H9 (cell line): Measurements from ENCODE around the gene ZCCHC3. TPM values are rescaled to one million over a fixed set of nuclear protein-coding genes. Genes with fewer than 3 reads are reported as not detected.
A peak's percentile ranks its signal among the peaks of the same experiment; 100 is the strongest.

Source experiments
- DNase-seq: peaks from one replicate; pipeline ENCODE4 v3.0.0-alpha.2; 2017
- H2AFZ ChIP-seq: one replicate; pipeline ENCODE4 v1.6.1; 2013; ENCODE audit warnings: mild to moderate bottlenecking, low read length, control low read depth, moderate library complexity
- H2AK5ac ChIP-seq: 2 replicates; pipeline ENCODE4 v1.6.1; 2013; ENCODE audit warnings: low read length, control low read depth, mixed read lengths; ENCODE audit not compliant: insufficient read length
- H2BK120ac ChIP-seq: one replicate; pipeline ENCODE4 v1.6.1; 2013; ENCODE audit warnings: low read depth, mild to moderate bottlenecking, low read length, control low read depth, inconsistent platforms; ENCODE audit not compliant: poor library complexity, severe bottlenecking
- H2BK12ac ChIP-seq: 2 replicates; pipeline ENCODE4 v1.6.1; 2013; ENCODE audit warnings: low read length, control low read depth, mixed read lengths, low read depth; ENCODE audit not compliant: insufficient read length
- H2BK15ac ChIP-seq: 2 replicates; pipeline ENCODE4 v1.6.1; 2013; ENCODE audit warnings: low read depth, low read length, control low read depth
- H2BK20ac ChIP-seq: one replicate; pipeline ENCODE4 v1.6.1; 2013; ENCODE audit warnings: low read depth, mild to moderate bottlenecking, low read length, control low read depth, inconsistent platforms; ENCODE audit not compliant: poor library complexity, severe bottlenecking
- H2BK5ac ChIP-seq: 2 replicates; pipeline ENCODE4 v1.6.1; 2013; ENCODE audit warnings: low read length, control low read depth, mixed read lengths; ENCODE audit not compliant: insufficient read length
- H3K14ac ChIP-seq: 2 replicates; pipeline ENCODE4 v1.6.1; 2013; ENCODE audit warnings: low read length, control low read depth; ENCODE audit not compliant: insufficient read depth
- H3K18ac ChIP-seq: 2 replicates; pipeline ENCODE4 v1.6.1; 2013; ENCODE audit warnings: low read depth, mild to moderate bottlenecking, mixed read lengths, low read length, control low read depth; ENCODE audit not compliant: insufficient read length
- H3K23ac ChIP-seq: 2 replicates; pipeline ENCODE4 v1.6.1; 2013; ENCODE audit warnings: low read length, control low read depth, mixed read lengths, low read depth; ENCODE audit not compliant: insufficient read length
- H3K23me2 ChIP-seq: 2 replicates; pipeline ENCODE4 v1.6.1; 2013; ENCODE audit warnings: low read depth, mild to moderate bottlenecking, mixed read lengths, low read length, control low read depth; ENCODE audit not compliant: insufficient read length, poor library complexity, severe bottlenecking
- H3K27ac ChIP-seq: 2 replicates; pipeline ENCODE4 v1.5.1; 2013; ENCODE audit warnings: low read length, control low read depth, mixed read lengths, low read depth; ENCODE audit not compliant: insufficient read length
- H3K27me3 ChIP-seq: 2 replicates; pipeline ENCODE4 v1.6.1; 2013; ENCODE audit warnings: low read length, control low read depth, inconsistent platforms; ENCODE audit not compliant: insufficient read depth
- H3K4ac ChIP-seq: 2 replicates; pipeline ENCODE4 v1.6.1; 2013; ENCODE audit warnings: low read depth, mild to moderate bottlenecking, control low read depth, inconsistent platforms, low read length, moderate library complexity
- H3K4me1 ChIP-seq: 2 replicates; pipeline ENCODE4 v1.6.1; 2013; ENCODE audit warnings: low read length, control low read depth, inconsistent platforms; ENCODE audit not compliant: insufficient read depth
- H3K4me2 ChIP-seq: 2 replicates; pipeline ENCODE4 v1.6.1; 2013; ENCODE audit warnings: low read length, control low read depth, mixed read lengths; ENCODE audit not compliant: insufficient read length, insufficient read depth
- H3K56ac ChIP-seq: 2 replicates; pipeline ENCODE4 v1.6.1; 2013; ENCODE audit warnings: low read depth, mild to moderate bottlenecking, mixed read lengths, low read length, control low read depth; ENCODE audit not compliant: insufficient read length
- H3K79me1 ChIP-seq: 2 replicates; pipeline ENCODE4 v1.6.1; 2013; ENCODE audit warnings: low read depth, mild to moderate bottlenecking, moderate library complexity, low read length, control low read depth, inconsistent platforms; ENCODE audit not compliant: insufficient read depth, poor library complexity, severe bottlenecking
- H3K79me2 ChIP-seq: 2 replicates; pipeline ENCODE4 v1.6.1; 2013; ENCODE audit warnings: low read length, control low read depth, inconsistent platforms; ENCODE audit not compliant: insufficient read depth
- H3K9ac ChIP-seq: 2 replicates; pipeline ENCODE4 v1.6.1; 2013; ENCODE audit warnings: low read length, control low read depth, mixed read lengths; ENCODE audit not compliant: insufficient read length; ENCODE audit errors: extremely low read depth
- H3K9me3 ChIP-seq: one replicate; pipeline ENCODE4 v1.6.1; 2013; ENCODE audit warnings: low read depth, low read length, inconsistent platforms; ENCODE audit not compliant: control insufficient read depth
- H3T11ph ChIP-seq: one replicate; pipeline ENCODE4 v1.6.1; 2013; ENCODE audit warnings: mild to moderate bottlenecking, low read length, control low read depth, inconsistent platforms
- H4K20me1 ChIP-seq: one replicate; pipeline ENCODE4 v1.6.1; 2013; ENCODE audit not compliant: control insufficient read depth, insufficient read length, insufficient read depth
- H4K5ac ChIP-seq: 2 replicates; pipeline ENCODE4 v1.6.1; 2013; ENCODE audit warnings: low read depth, mild to moderate bottlenecking, mixed read lengths, low read length, control low read depth; ENCODE audit not compliant: insufficient read length
- H4K8ac ChIP-seq: replicated peaks from 2 replicates; pipeline ENCODE4 v1.6.1; 2013; ENCODE audit warnings: low read length, control low read depth, mixed read lengths, low read depth; ENCODE audit not compliant: insufficient read length
- H4K91ac ChIP-seq: 2 replicates; pipeline ENCODE4 v1.6.1; 2013; ENCODE audit warnings: low read depth, mild to moderate bottlenecking, moderate library complexity, mixed read lengths, low read length, control low read depth; ENCODE audit not compliant: insufficient read length
- H3K27ac Mint-ChIP-seq, 3 experiments: 2 replicates in 2 of 3; 3 replicates in 1 of 3; pipeline ENCODE4 v1.8.0; 2020 to 2021; ENCODE audit warnings: mixed read lengths in 3 of 3, mild to moderate bottlenecking in 1 of 3, moderate library complexity in 1 of 3
- H3K27me3 Mint-ChIP-seq: 2 replicates; pipeline ENCODE4 v1.8.0; 2021; ENCODE audit warnings: low read depth, mild to moderate bottlenecking, moderate library complexity, mixed read lengths
- H3K36me3 Mint-ChIP-seq, 3 experiments: 2 replicates in 2 of 3; 3 replicates in 1 of 3; pipeline ENCODE4 v1.8.0; 2020 to 2021; ENCODE audit warnings: low read depth in 3 of 3, mixed read lengths in 3 of 3; ENCODE audit not compliant: insufficient read depth in 1 of 3
- H3K4me1 Mint-ChIP-seq, 2 experiments: 2 replicates each; pipeline ENCODE4 v1.8.0; 2020; ENCODE audit warnings: mixed read lengths in 2 of 2
- H3K4me3 Mint-ChIP-seq, 2 experiments: 2 replicates in 1 of 2; 3 replicates in 1 of 2; pipeline ENCODE4 v1.8.0; 2020 to 2021; ENCODE audit warnings: mild to moderate bottlenecking in 2 of 2, mixed read lengths in 2 of 2, moderate library complexity in 1 of 2
- H3K9me3 Mint-ChIP-seq, 2 experiments: 2 replicates in 1 of 2; 3 replicates in 1 of 2; pipeline ENCODE4 v1.8.0; 2020; ENCODE audit warnings: mild to moderate bottlenecking in 2 of 2, mixed read lengths in 2 of 2, moderate library complexity in 1 of 2
- WGBS: extraction: QIAGEN DNeasy Blood & Tissue Kit; methylation state at CpG from one replicate; pipeline ENCODE4 v1.1.7; 2013; ENCODE audit warnings: missing lambda C conversion rate, low lambda C conversion rate, mixed read lengths; ENCODE audit not compliant: insufficient read length; ENCODE audit errors: extremely low coverage; 5-methylcytosine and 5-hydroxymethylcytosine counted together
- long read RNA-seq: library from polyadenylated mRNA; unstranded; transcript quantifications from one replicate; pipeline ENCODE4 v2.0.0, GENCODE V29; 2020
- total RNA-seq: library from RNA; stranded (reverse); gene quantifications from 2 replicates; pipeline ENCODE4 v1.2.1, GENCODE V29; 2021
- TF ChIP-seq, protein P1 (sequence below): fragments of 200-600 bp; sonication (generic); conservative IDR thresholded peaks from 3 replicates; pipeline ENCODE4 v1.8.0; 2021; ENCODE audit warnings: antibody characterized with exemption, mild to moderate bottlenecking

Gene ZCCHC3, protein sequence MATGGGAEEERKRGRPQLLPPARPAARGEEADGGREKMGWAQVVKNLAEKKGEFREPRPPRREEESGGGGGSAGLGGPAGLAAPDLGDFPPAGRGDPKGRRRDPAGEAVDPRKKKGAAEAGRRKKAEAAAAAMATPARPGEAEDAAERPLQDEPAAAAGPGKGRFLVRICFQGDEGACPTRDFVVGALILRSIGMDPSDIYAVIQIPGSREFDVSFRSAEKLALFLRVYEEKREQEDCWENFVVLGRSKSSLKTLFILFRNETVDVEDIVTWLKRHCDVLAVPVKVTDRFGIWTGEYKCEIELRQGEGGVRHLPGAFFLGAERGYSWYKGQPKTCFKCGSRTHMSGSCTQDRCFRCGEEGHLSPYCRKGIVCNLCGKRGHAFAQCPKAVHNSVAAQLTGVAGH
- 41.3 and 43.3 TPM in 2 replicates for total RNA-seq
- long read RNA-seq, transcript ZCCHC3-201 (1 exons, 3,354 nt): major isoform, 9 of 9 reads
- long read RNA-seq, partial matches to known transcripts: 0 of 9 reads
- long read RNA-seq, other reads (novel, unspliced or antisense): 0 of 9 reads

DNA sequence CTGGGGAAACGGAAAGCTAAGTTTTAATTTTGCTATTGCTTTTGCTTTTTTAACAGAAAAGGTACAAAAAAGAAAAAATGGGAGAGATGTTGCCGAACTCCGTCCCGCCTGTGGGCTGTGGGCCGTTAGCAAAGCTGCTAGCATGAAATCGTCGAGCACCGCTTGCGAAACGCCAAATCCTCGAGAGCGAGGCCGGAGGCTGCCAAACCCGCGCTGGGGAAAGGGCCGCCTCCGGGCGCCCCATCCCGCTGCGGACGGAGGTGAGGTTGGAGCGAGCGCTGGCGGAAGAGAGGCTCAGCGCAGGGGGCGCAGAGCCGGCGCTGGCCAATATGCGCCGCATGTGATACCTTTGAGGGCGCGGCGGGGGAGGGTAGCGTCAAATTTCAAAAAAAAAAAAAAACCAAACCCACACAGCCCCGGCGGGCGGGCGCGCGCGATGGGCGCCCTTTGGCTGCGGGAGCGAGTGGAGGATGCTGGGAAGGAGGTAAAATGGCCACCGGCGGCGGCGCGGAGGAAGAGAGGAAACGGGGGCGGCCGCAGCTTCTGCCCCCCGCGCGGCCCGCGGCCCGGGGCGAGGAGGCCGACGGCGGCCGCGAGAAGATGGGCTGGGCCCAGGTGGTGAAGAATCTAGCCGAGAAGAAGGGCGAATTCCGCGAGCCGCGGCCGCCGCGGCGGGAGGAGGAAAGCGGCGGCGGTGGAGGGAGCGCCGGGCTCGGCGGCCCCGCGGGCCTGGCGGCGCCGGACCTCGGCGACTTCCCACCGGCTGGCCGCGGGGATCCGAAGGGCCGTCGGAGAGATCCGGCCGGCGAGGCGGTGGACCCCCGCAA lies at the start of gene ZCCHC3:
Gene ZCCHC3, plus strand, starts transcription at position 473 of the 827 bp plus-strand sequence. Its CDS starts 17 bp downstream, at position 490.
- Histone ChIP-seq H3K23ac (peak within 1 kb of the TSS; percentile 8), H2BK20ac (no peak within 1 kb of the TSS), H3K27me3 (no peaks in the 10 kb centered on the region; the same call in 1 of the 2 replicates), H3K56ac (no peak within 1 kb of the TSS), H3K4ac (no peak within 1 kb of the TSS), H3K79me2 (peaks cover 17% of the 10 kb centered on the region; the same call in 1 of the 2 replicates), H2BK12ac (no peak within 1 kb of the TSS), H4K8ac (no peak within 1 kb of the TSS), H3K27ac (peak within 1 kb of the TSS; percentile 17), H2AFZ (no peak within 1 kb of the TSS), H3K79me1 (no peaks in the 10 kb centered on the region), H3K9ac (peak within 1 kb of the TSS; percentile 96), H2BK120ac (no peak within 1 kb of the TSS), H2AK5ac (no peak within 1 kb of the TSS), H4K5ac (no peak within 1 kb of the TSS), H4K91ac (no peak within 1 kb of the TSS), H3K4me2 (peak within 1 kb of the TSS; percentile 96), H3K23me2 (peaks cover 24% of the 10 kb centered on the region), H3K9me3 (no peaks in the 10 kb centered on the region), H3K4me1 (peaks cover 5% of the 10 kb centered on the region; the same call in 1 of the 2 replicates), H3K14ac (peak within 1 kb of the TSS; percentile 80), H2BK5ac (no peak within 1 kb of the TSS), H3K18ac (peak within 1 kb of the TSS; percentile 28), H2BK15ac (no peak within 1 kb of the TSS), H3T11ph (no peak within 1 kb of the TSS), H4K20me1 (no peaks in the 10 kb centered on the region)
- peak; percentile 89 for DNase-seq
- TF ChIP-seq, protein P1, sequence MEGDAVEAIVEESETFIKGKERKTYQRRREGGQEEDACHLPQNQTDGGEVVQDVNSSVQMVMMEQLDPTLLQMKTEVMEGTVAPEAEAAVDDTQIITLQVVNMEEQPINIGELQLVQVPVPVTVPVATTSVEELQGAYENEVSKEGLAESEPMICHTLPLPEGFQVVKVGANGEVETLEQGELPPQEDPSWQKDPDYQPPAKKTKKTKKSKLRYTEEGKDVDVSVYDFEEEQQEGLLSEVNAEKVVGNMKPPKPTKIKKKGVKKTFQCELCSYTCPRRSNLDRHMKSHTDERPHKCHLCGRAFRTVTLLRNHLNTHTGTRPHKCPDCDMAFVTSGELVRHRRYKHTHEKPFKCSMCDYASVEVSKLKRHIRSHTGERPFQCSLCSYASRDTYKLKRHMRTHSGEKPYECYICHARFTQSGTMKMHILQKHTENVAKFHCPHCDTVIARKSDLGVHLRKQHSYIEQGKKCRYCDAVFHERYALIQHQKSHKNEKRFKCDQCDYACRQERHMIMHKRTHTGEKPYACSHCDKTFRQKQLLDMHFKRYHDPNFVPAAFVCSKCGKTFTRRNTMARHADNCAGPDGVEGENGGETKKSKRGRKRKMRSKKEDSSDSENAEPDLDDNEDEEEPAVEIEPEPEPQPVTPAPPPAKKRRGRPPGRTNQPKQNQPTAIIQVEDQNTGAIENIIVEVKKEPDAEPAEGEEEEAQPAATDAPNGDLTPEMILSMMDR: peak; percentile 39; the same call in 2 of the 3 replicates
- H3K27ac Mint-ChIP-seq: peak within 1 kb of the TSS; percentile 93 to 97 (median 94)
- WGBS: no CpG with 5 or more reads among the region's 99 CpGs
- H3K4me3 Mint-ChIP-seq: peak within 1 kb of the TSS; percentile 95 to 99
- peaks cover 43 to 46% of the 10 kb centered on the region in 2 experiments for H3K4me1 Mint-ChIP-seq
- peaks cover 0 to 4% of the 10 kb centered on the region in 2 experiments; a peak in 3 of 5 replicates for H3K9me3 Mint-ChIP-seq
- H3K27me3 Mint-ChIP-seq: peaks cover 34% of the 10 kb centered on the region
- H3K36me3 Mint-ChIP-seq: peaks cover 4 to 15% (median 9%) of the 10 kb centered on the region in 3 experiments; a peak in 6 of 7 replicates
